Measurements from ENCODE around the gene PIK3CD. TPM values are rescaled to one million over a fixed set of nuclear protein-coding genes. Genes with fewer than 3 reads are reported as not detected.

The PIK3CD gene
- total and polyA plus RNA-seq, 2 of the 4 experiments (the other 2 are of a cell fraction), result 5.0 to 12.1 TPM

DNA sequence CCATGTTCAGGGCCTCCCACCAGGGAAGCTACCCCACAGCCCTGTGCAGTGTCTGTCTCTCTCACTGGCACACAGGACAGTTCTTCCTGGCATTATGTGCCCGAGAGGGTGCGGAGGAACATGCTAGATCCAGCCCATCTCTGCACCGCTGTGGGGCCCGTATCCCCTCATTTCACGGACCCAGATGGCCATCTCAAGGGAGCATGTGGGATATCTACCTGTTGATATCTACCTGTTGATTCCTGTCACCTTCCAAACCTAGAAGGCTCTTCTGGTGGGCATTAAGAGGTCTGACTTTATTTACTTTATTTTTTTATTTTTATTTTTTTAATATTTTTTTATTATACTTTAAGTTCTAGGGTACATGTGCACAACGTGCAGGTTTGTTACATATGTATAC, 11.7 kb downstream of the PIK3CD start:
- no peak overlapping the region for H3K27ac ChIP-seq (ENCODE audit: insufficient read depth, low read length)
- H4K5ac ChIP-seq (ENCODE audit: low read depth, low read length), result no peak overlapping the region
- intact Hi-C loops (cut with micrococcal nuclease), result no loop called here
- no peak overlapping the region for H3K14ac ChIP-seq (replicated peaks; ENCODE audit: low read depth, low read length)
- no peak overlapping the region for H2BK120ac ChIP-seq (ENCODE audit: low read depth, low read length)
- no TSS peak for BruUV-seq (replicated peaks)
- TF ChIP-seq SMC3 (IDR thresholded peaks at IDR 0.05; ENCODE audit: low read depth, low read length), result no peak
- no peak for TF ChIP-seq MAZ (IDR thresholded peaks at IDR 0.05; ENCODE audit: borderline replicate concordance, low read depth, low read length)
- TF ChIP-seq, protein P1, sequence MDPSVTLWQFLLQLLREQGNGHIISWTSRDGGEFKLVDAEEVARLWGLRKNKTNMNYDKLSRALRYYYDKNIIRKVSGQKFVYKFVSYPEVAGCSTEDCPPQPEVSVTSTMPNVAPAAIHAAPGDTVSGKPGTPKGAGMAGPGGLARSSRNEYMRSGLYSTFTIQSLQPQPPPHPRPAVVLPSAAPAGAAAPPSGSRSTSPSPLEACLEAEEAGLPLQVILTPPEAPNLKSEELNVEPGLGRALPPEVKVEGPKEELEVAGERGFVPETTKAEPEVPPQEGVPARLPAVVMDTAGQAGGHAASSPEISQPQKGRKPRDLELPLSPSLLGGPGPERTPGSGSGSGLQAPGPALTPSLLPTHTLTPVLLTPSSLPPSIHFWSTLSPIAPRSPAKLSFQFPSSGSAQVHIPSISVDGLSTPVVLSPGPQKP (IDR thresholded peaks at IDR 0.05; ENCODE audit: borderline replicate concordance, low read depth, low read length), result no peak
- no peak for TF ChIP-seq CHD1 (IDR thresholded peaks at IDR 0.05; ENCODE audit: low read depth, low read length)
- H3K4me3 ChIP-seq (ENCODE audit: insufficient read depth, low read depth, low read length), result no peak overlapping the region
- no peak overlapping the region for H3K18ac ChIP-seq (ENCODE audit: low read depth, low read length)
- no peaks in the 10 kb centered on the region for H3K27me3 ChIP-seq (ENCODE audit: control insufficient read depth, insufficient read depth, low read length)
- no peaks in the 10 kb centered on the region for H4K20me1 ChIP-seq (ENCODE audit: insufficient read depth, low read length)
- ATAC-seq (ENCODE audit: low read depth) (no peak), DNase-seq (no peak)
- no peak overlapping the region for H2AK5ac ChIP-seq (ENCODE audit: low read depth, low read length)
- H2BK20ac ChIP-seq (ENCODE audit: low read depth, low read length), result no peak overlapping the region
- H3K4me2 ChIP-seq (ENCODE audit: low read depth, low read length), result no peak overlapping the region
- dilution Hi-C loops (cut with HindIII; ENCODE audit: low sequenced_read_pairs, unreplicated experiment), result no loop called here
- H2BK15ac ChIP-seq (ENCODE audit: low read depth, low read length), result no peak overlapping the region
- no peaks in the 10 kb centered on the region for H3K9me3 ChIP-seq (ENCODE audit: control insufficient read depth, insufficient read depth, low read length)
- H3K56ac ChIP-seq (ENCODE audit: extremely low read depth, insufficient read depth, low read length), result no peak overlapping the region
- H2AK9ac ChIP-seq (replicated peaks; ENCODE audit: low read depth, low read length, poor library complexity), result no peak overlapping the region
- no peak overlapping the region for H3K23ac ChIP-seq (ENCODE audit: low read depth, low read length)
- ChIA-PET CTCF (no interaction called here), POLR2A (ENCODE audit: unreplicated experiment) (no interaction called here)
- H2AFZ ChIP-seq (replicated peaks; ENCODE audit: low read length, poor library complexity), result no peak overlapping the region
- no peak overlapping the region for H2BK5ac ChIP-seq (ENCODE audit: low read depth, low read length, poor library complexity, severe bottlenecking)
- H4K8ac ChIP-seq (ENCODE audit: low read depth in 2 of 2, low read length in 2 of 2), result no peak overlapping the region
- H3K79me1 ChIP-seq (ENCODE audit: low read depth in 1 of 2, low read length in 2 of 2), result no peaks in the 10 kb centered on the region
- no peaks in the 10 kb centered on the region for H3K36me3 ChIP-seq (ENCODE audit: control insufficient read depth, insufficient read depth, low read length)
- in situ Hi-C loops (cut with MboI; ENCODE audit: low sequenced_read_pairs), result no loop called here
- H3K4me1 ChIP-seq (ENCODE audit: control insufficient read depth, insufficient read depth, low read length), result peaks cover 5% of the 10 kb centered on the region; the same call in 1 of the 2 replicates
- no peak overlapping the region for H3K9ac ChIP-seq (ENCODE audit: low read depth, low read length)
- 97% methylated on average over 5 of the region's 6 CpGs; no CpG with 5 or more reads in 1 of the 2 experiments for WGBS, 2 experiments (ENCODE audit: extremely low coverage in 2 of 2, insufficient read length in 1 of 2)
- 0 out of 2 replicates have a peak, but pooled peaks cover 3% of the 10 kb centered on the region for H3K9me1 ChIP-seq (ENCODE audit: insufficient read depth, low read length)
- H3K4ac ChIP-seq (ENCODE audit: low read depth, low read length), result no peak overlapping the region
- no peak overlapping the region for H4K91ac ChIP-seq (ENCODE audit: insufficient read depth, low read depth, low read length)

Measured in IMR-90 (cell line).